NT2/D1 (cell line): ENCODE results near the gene HACD2.

Source experiments
- SUZ12 ChIP-seq: IDR thresholded peaks from 2 replicates; pipeline ENCODE4 v1.6.1; 2011; ENCODE audit not compliant: insufficient read length, insufficient read depth; ENCODE audit errors: extremely low read depth
- YY1 ChIP-seq: IDR thresholded peaks from 2 replicates; pipeline ENCODE4 v1.6.1; 2011; ENCODE audit not compliant: insufficient read length, insufficient read depth
- ZNF274 ChIP-seq: IDR thresholded peaks from 2 replicates; pipeline ENCODE4 v1.6.1; 2011; ENCODE audit warnings: mild to moderate bottlenecking, low read depth, low read length

GRCh38 chr3:123610331-123610730, 25.5 kb upstream of the HACD2 start:
- no peak for TF ChIP-seq YY1
- TF ChIP-seq SUZ12 = no peak
- no peak for TF ChIP-seq ZNF274
